Measurements from ENCODE around the gene MLC1. TPM values are rescaled to one million over a fixed set of nuclear protein-coding genes. Genes with fewer than 3 reads are reported as not detected.

Gene MLC1
- total RNA-seq, 1 donor from 2014 or later = not detected

GRCh38 chr22:50019316-50019715 is 65.9 kb downstream of the MLC1 start:
- H3K36me3 ChIP-seq (ENCODE audit: control insufficient read depth, insufficient read depth, low read length) = no peaks in the 10 kb centered on the region
- H3K27me3 ChIP-seq (ENCODE audit: control insufficient read depth, insufficient read depth, low read length) = peaks cover 33% of the 10 kb centered on the region
- no peak overlapping the region for H3K4me3 ChIP-seq (ENCODE audit: low read depth, low read length)
- no peak for DNase-seq (ENCODE audit: low read depth)
- no peak for TF ChIP-seq CTCF (IDR thresholded peaks at IDR 0.05; ENCODE audit: insufficient read depth, low read length, poor library complexity, severe bottlenecking)

DNA sequence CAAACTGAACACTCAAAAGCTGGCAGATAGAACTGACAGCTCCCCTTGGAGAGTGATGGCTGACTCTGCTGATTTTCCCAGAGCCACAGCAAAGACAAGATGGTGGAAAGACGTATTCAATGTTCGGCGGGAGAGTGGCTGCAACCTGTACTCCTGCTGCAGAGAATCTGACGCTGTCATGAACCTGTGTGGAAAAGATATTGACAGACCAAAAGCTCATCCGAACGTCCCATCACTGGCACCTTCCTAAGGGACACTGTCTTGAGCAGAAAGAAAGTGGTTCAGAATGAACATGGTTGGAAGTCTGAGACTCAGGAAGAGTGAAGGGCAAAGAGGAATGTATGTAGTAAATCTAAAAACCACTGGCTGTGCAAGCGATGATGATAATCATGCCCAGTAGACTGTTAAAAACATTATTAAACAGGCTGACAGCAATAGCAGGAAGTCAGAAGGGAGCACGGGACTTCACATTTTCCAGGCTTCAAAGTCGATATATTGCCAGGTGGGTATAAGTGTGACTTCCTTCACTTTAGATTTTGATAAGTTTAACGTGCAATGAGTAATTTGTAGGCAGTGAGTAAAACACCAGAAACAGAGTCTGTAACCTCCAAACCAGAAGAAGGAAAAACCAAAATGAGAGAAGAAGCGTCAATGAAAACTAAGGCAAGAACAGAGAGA is 66.5 kb downstream of the MLC1 start:
- Histone ChIP-seq H3K27me3 (ENCODE audit: control insufficient read depth, insufficient read depth, low read length) (peaks cover 38% of the 10 kb centered on the region), H3K4me3 (ENCODE audit: low read depth, low read length) (no peak overlapping the region), H3K36me3 (ENCODE audit: control insufficient read depth, insufficient read depth, low read length) (no peaks in the 10 kb centered on the region)
- no peak for TF ChIP-seq CTCF (IDR thresholded peaks at IDR 0.05; ENCODE audit: insufficient read depth, low read length, poor library complexity, severe bottlenecking)
- DNase-seq (ENCODE audit: low read depth) = no peak

- DNase-seq (ENCODE audit: low read depth) = no peak
- Histone ChIP-seq H3K36me3 (ENCODE audit: control insufficient read depth, insufficient read depth, low read length) (no peaks in the 10 kb centered on the region), H3K27me3 (ENCODE audit: control insufficient read depth, insufficient read depth, low read length) (peaks cover 48% of the 10 kb centered on the region), H3K4me3 (ENCODE audit: low read depth, low read length) (no peak overlapping the region)
- no peak for TF ChIP-seq CTCF (IDR thresholded peaks at IDR 0.05; ENCODE audit: insufficient read depth, low read length, poor library complexity, severe bottlenecking)
Observed at GRCh38 chr22:50017701-50018224, 67.5 kb downstream of the MLC1 start.

DNA sequence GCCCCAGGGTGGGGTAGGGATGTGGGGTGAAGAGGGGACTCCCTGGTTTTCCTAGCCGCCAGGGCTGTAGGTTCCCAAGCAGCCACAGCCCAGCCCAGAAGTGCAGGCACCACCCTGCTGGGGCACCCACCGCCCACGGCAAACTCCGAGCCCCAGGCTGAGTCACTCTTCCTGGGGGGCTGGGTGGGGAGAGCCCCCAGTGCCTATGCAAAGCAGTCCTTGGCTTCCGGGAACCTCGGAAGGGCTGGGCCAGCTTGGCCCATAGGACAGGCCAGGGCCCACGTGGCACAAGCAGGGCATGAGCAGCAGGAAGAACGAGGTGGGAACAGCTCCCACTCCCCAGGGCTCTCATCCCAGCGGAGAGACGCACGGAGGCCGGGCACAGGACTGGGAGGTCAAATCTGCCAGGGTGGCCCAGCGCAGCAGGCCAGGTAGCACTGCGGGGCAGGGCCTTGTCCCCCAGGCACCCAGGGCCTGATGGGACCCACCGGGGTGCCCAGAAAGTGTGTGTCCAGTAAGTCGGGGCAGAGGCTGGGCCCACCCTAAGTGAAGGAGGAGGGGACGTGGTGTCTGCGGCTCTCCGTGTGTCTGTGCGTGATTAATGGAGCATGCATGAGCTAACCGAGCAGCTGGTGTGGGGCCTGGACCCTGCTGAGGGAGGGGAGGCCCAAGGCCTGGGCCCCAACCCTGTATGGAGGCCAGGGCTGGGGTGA is 68.1 kb downstream of the MLC1 start:
- H3K27me3 ChIP-seq (ENCODE audit: control insufficient read depth, insufficient read depth, low read length) = peaks cover 54% of the 10 kb centered on the region

GRCh38 chr22:50016308-50016987 is 68.8 kb downstream of the MLC1 start:
- Histone ChIP-seq H3K4me3 (ENCODE audit: low read depth, low read length) (no peak overlapping the region), H3K36me3 (ENCODE audit: control insufficient read depth, insufficient read depth, low read length) (no peaks in the 10 kb centered on the region), H3K27me3 (ENCODE audit: control insufficient read depth, insufficient read depth, low read length) (peaks cover 61% of the 10 kb centered on the region)
- DNase-seq (ENCODE audit: low read depth) = no peak
- TF ChIP-seq CTCF (IDR thresholded peaks at IDR 0.05; ENCODE audit: insufficient read depth, low read length, poor library complexity, severe bottlenecking) = no peak

More for the DNA sequence above, 68.1 kb downstream of the MLC1 start:
- Histone ChIP-seq H3K4me3 (ENCODE audit: low read depth, low read length) (no peak overlapping the region), H3K36me3 (ENCODE audit: control insufficient read depth, insufficient read depth, low read length) (no peaks in the 10 kb centered on the region)
- no peak for TF ChIP-seq CTCF (IDR thresholded peaks at IDR 0.05; ENCODE audit: insufficient read depth, low read length, poor library complexity, severe bottlenecking)
- DNase-seq (ENCODE audit: low read depth) = no peak

Data from kidney epithelial cell (primary cell).